SIG-M5 (cell line): ENCODE measurements around the gene ANG.

Experiments used
- DNase-seq: peaks from one replicate; lab custom pipeline; 2025; lab: John Stamatoyannopoulos, UW

The ANG gene

GRCh38 chr14:20676072-20676471 is 12.5 kb upstream of the ANG start:
- DNase-seq = no peak

GRCh38 chr14:20679907-20680306 is 8.7 kb upstream of the ANG start:
- DNase-seq = no peak

GRCh38 chr14:20680363-20680762 is 8.2 kb upstream of the ANG start:
- DNase-seq = no peak

GRCh38 chr14:20680843-20681347 is 7.7 kb upstream of the ANG start:
- no peak for DNase-seq

- peak; percentile 18 for DNase-seq
Observed at GRCh38 chr14:20681348-20682126, 7.0 kb upstream of the ANG start.

GRCh38 chr14:20682127-20682434 is 6.5 kb upstream of the ANG start:
- no peak for DNase-seq

GRCh38 chr14:20682435-20683124 is 6.0 kb upstream of the ANG start:
- DNase-seq = peak; percentile 20

GRCh38 chr14:20683125-20683890 is 5.3 kb upstream of the ANG start:
- peak; percentile 13 for DNase-seq

- no peak for DNase-seq
Observed at GRCh38 chr14:20683891-20684661, 4.5 kb upstream of the ANG start, which contains the start of gene RNASE4. Gene RNASE4 (plus strand): TSS chr14:20684560. CDS start chr14:20699372, 14,812 bp downstream.

- no peak for DNase-seq
Observed at GRCh38 chr14:20684662-20685456, 3.7 kb upstream of the ANG start.

- DNase-seq = no peak
Observed at GRCh38 chr14:20686386-20687143, 2.0 kb upstream of the ANG start.

- DNase-seq = no peak
Observed at GRCh38 chr14:20687362-20688166, 1.0 kb upstream of the ANG start.

- DNase-seq = peak; percentile 12
Observed at GRCh38 chr14:20690848-20691640, 2.5 kb downstream of the ANG start.

- no peak for DNase-seq
Observed at GRCh38 chr14:20692116-20692751, 3.7 kb downstream of the ANG start.

- DNase-seq = no peak
Observed at GRCh38 chr14:20696764-20697163, 8.2 kb downstream of the ANG start.

GRCh38 chr14:20697273-20698017 is 8.9 kb downstream of the ANG start:
- DNase-seq = no peak

- DNase-seq = no peak
Observed at GRCh38 chr14:20698018-20698329, 9.4 kb downstream of the ANG start.

- no peak for DNase-seq
Observed at GRCh38 chr14:20698934-20699333, 10.4 kb downstream of the ANG start.
